K562 (cell line): ENCODE data around the gene SRP72. TPM values are rescaled to one million over a fixed set of nuclear protein-coding genes. Genes with fewer than 3 reads are reported as not detected.

Experiments
- HCFC1 ChIP-seq: IDR thresholded peaks from 2 replicates; pipeline ENCODE4 v1.6.1; 2012; ENCODE audit warnings: low read depth, low read length, improper control_type of control experiment
- KDM5B ChIP-seq: fragments of 200-600 bp; sonication (generic); IDR thresholded peaks from 2 replicates; pipeline ENCODE4 v1.6.1; 2012; ENCODE audit warnings: low read depth, mild to moderate bottlenecking, moderate library complexity, low read length, control low read depth, inconsistent platforms; ENCODE audit not compliant: insufficient replicate concordance
- MCM3 ChIP-seq: fragments of 450-650 bp; IDR thresholded peaks from 2 replicates; pipeline ENCODE4 v1.6.1; 2016
- NELFE ChIP-seq: IDR thresholded peaks from 2 replicates; pipeline ENCODE4 v1.6.1; 2011; ENCODE audit warnings: mild to moderate bottlenecking; ENCODE audit not compliant: insufficient read depth, insufficient read length
- NFRKB ChIP-seq: fragments of 450-650 bp; IDR thresholded peaks from 2 replicates; pipeline ENCODE4 v1.6.1; 2016; ENCODE audit warnings: low read depth
- RBFOX2 ChIP-seq: fragments of 200-400 bp; formaldehyde crosslinking; IDR thresholded peaks from 2 replicates; pipeline ENCODE4 v1.6.1; 2017; ENCODE audit warnings: low read depth, mild to moderate bottlenecking, low read length, moderate library complexity
- THRAP3 ChIP-seq: fragments of 450-650 bp; IDR thresholded peaks from 2 replicates; pipeline ENCODE4 v1.6.1; 2016; ENCODE audit warnings: mild to moderate bottlenecking, inconsistent platforms, borderline replicate concordance
- polyA plus RNA-seq, 8 experiments: library from polyadenylated mRNA; depleted of rRNA in 4 of 8; stranded (reverse) in 5 of 8; unstranded in 3 of 8; fragments of >200 nt; fragmentation: Nextera tagmentation in 2 of 8; fragmentation: Illumina TruSeq in 1 of 8; extraction: Ambion mirVana in 2 of 8; extraction: Trizol in 1 of 8; gene quantifications; 2 replicates each; pipeline versions ENCODE4 v1.2.1 to v1.2.3, GENCODE V29; 2011 to 2014; ENCODE audit warnings: inconsistent platforms in 1 of 8, missing spikeins in 1 of 8
- total RNA-seq, 7 experiments: library from RNA; depleted of rRNA in 6 of 7; stranded (reverse); fragments of >200 nt in 6 of 7; fragmentation: Illumina TruSeq in 2 of 7; extraction: Trizol in 2 of 7; gene quantifications; 2 replicates each; pipeline versions ENCODE4 v1.2.1 to v1.2.3, GENCODE V29; 2011 to 2021; ENCODE audit warnings: low replicate concordance in 1 of 7
- TF ChIP-seq, protein P1 (sequence below): fragments of 250-450 bp; sonication (Bioruptor Pico); IDR thresholded peaks from 2 replicates; pipeline ENCODE4 v1.4.0; 2020; ENCODE audit warnings: mild to moderate bottlenecking
- TF ChIP-seq, protein P2 (sequence below): fragments of 250-450 bp; sonication (Bioruptor Pico); IDR thresholded peaks from 2 replicates; pipeline ENCODE4 v1.5.0; 2022; ENCODE audit warnings: mild to moderate bottlenecking
- TF ChIP-seq, protein P3 (sequence below), 2 experiments: IDR thresholded peaks in 1 of 2; conservative IDR thresholded peaks in 1 of 2; 2 replicates each; pipeline ENCODE4 v1.6.1; 2016; ENCODE audit warnings: low read depth in 2 of 2, mild to moderate bottlenecking in 1 of 2, missing compliant biosample characterization in 1 of 2, missing genetic modification characterization in 1 of 2, moderate library complexity in 1 of 2
- TF ChIP-seq, protein P4 (sequence below): fragments of 450-650 bp; IDR thresholded peaks from 2 replicates; pipeline ENCODE4 v1.6.1; 2014; ENCODE audit warnings: low read depth, mild to moderate bottlenecking, moderate library complexity, borderline replicate concordance
- TF ChIP-seq, protein P5 (sequence below): fragments of 450-650 bp; formaldehyde crosslinking; IDR thresholded peaks from 2 replicates; pipeline ENCODE4 v1.4.0; 2022; ENCODE audit warnings: mild to moderate bottlenecking, moderate library complexity
- TF ChIP-seq, protein P6 (sequence below): fragments of 250-450 bp; sonication (Bioruptor Pico); IDR thresholded peaks from 2 replicates; pipeline ENCODE4 v1.8.0; 2022; ENCODE audit warnings: moderate library complexity, mild to moderate bottlenecking, inconsistent platforms
- TF ChIP-seq, protein P7 (sequence below): fragments of 250-450 bp; sonication (Bioruptor Pico); IDR thresholded peaks from 2 replicates; pipeline ENCODE4 v1.4.0; 2020; ENCODE audit warnings: mild to moderate bottlenecking, moderate library complexity

Gene SRP72
- total and polyA plus RNA-seq, 9 of the 15 experiments (the other 6 are each of a cell fraction or from before 2014, with no cell fraction given) = 124 to 341 (median 202) TPM

DNA sequence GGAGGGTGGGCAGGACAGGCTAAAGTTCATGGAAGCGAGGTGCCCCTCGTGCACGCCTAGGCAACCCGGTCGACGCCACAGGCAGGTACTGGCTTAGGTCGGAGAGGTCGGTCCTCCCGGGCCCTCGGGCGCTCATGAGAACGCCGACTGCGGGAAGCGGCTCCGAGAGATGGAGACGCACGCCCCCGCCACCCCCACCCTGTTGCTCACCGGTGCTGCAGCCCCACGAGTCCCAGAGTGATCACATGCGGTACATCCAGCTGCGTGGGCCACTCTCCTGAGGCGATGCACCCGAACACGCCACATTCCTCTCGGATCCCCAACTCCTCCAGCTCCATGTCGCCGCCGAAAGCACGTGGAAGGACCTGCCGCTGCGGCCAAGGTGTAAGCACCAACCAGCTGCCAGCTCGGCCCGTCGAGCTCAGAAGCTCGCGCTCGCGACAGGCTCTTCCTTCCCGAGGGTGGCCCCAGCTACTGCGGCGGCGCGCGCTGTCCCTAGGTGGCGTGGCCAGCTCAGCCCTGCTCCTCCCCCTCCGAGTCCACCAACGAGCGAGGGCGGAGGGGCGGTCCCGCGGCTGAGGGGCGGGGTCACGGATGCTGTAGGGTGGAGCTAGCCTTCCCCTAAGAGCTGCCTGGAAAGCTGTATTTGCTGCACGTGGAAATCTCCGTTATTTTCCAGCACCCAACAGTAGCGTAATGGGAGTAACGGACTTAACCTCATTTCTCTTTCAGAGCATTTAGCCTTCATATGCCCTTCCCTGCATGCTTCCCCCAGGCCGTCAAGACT is 32.1 kb upstream of the SRP72 start, which contains the start of gene PPAT (continued):
- TF ChIP-seq, protein P1, sequence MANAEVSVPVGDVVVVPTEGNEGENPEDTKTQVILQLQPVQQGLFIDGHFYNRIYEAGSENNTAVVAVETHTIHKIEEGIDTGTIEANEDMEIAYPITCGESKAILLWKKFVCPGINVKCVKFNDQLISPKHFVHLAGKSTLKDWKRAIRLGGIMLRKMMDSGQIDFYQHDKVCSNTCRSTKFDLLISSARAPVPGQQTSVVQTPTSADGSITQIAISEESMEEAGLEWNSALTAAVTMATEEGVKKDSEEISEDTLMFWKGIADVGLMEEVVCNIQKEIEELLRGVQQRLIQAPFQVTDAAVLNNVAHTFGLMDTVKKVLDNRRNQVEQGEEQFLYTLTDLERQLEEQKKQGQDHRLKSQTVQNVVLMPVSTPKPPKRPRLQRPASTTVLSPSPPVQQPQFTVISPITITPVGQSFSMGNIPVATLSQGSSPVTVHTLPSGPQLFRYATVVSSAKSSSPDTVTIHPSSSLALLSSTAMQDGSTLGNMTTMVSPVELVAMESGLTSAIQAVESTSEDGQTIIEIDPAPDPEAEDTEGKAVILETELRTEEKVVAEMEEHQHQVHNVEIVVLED (CRISPR knock-in tag) = no peak; the same call in 1 of the 2 replicates
- TF ChIP-seq KDM5B (no peak), THRAP3 (no peak), HCFC1 (no peak), NELFE (no peak), MCM3 (no peak), RBFOX2 (peak; percentile 85), NFRKB (no peak)
- TF ChIP-seq, protein P2, sequence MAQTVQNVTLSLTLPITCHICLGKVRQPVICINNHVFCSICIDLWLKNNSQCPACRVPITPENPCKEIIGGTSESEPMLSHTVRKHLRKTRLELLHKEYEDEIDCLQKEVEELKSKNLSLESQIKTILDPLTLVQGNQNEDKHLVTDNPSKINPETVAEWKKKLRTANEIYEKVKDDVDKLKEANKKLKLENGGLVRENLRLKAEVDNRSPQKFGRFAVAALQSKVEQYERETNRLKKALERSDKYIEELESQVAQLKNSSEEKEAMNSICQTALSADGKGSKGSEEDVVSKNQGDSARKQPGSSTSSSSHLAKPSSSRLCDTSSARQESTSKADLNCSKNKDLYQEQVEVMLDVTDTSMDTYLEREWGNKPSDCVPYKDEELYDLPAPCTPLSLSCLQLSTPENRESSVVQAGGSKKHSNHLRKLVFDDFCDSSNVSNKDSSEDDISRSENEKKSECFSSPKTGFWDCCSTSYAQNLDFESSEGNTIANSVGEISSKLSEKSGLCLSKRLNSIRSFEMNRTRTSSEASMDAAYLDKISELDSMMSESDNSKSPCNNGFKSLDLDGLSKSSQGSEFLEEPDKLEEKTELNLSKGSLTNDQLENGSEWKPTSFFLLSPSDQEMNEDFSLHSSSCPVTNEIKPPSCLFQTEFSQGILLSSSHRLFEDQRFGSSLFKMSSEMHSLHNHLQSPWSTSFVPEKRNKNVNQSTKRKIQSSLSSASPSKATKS (CRISPR knock-in tag) = no peak
- TF ChIP-seq, protein P3, sequence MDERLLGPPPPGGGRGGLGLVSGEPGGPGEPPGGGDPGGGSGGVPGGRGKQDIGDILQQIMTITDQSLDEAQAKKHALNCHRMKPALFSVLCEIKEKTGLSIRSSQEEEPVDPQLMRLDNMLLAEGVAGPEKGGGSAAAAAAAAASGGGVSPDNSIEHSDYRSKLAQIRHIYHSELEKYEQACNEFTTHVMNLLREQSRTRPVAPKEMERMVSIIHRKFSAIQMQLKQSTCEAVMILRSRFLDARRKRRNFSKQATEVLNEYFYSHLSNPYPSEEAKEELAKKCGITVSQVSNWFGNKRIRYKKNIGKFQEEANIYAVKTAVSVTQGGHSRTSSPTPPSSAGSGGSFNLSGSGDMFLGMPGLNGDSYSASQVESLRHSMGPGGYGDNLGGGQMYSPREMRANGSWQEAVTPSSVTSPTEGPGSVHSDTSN (CRISPR knock-in tag; IDR thresholded peaks at IDR 0.05; ENCODE audit: low read depth) = no peak
- TF ChIP-seq, protein P3 (tag; conservative IDR thresholded peaks at IDR 0.05; ENCODE audit: low read depth) = no peak
- TF ChIP-seq, protein P4, sequence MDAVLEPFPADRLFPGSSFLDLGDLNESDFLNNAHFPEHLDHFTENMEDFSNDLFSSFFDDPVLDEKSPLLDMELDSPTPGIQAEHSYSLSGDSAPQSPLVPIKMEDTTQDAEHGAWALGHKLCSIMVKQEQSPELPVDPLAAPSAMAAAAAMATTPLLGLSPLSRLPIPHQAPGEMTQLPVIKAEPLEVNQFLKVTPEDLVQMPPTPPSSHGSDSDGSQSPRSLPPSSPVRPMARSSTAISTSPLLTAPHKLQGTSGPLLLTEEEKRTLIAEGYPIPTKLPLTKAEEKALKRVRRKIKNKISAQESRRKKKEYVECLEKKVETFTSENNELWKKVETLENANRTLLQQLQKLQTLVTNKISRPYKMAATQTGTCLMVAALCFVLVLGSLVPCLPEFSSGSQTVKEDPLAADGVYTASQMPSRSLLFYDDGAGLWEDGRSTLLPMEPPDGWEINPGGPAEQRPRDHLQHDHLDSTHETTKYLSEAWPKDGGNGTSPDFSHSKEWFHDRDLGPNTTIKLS = peak; percentile 51; the same call in 1 of the 2 replicates
- TF ChIP-seq, protein P5, sequence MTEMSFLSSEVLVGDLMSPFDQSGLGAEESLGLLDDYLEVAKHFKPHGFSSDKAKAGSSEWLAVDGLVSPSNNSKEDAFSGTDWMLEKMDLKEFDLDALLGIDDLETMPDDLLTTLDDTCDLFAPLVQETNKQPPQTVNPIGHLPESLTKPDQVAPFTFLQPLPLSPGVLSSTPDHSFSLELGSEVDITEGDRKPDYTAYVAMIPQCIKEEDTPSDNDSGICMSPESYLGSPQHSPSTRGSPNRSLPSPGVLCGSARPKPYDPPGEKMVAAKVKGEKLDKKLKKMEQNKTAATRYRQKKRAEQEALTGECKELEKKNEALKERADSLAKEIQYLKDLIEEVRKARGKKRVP (CRISPR knock-in tag) = no peak
- TF ChIP-seq, protein P6, sequence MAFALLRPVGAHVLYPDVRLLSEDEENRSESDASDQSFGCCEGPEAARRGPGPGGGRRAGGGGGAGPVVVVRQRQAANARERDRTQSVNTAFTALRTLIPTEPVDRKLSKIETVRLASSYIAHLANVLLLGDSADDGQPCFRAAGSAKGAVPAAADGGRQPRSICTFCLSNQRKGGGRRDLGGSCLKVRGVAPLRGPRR (CRISPR knock-in tag) = no peak
- TF ChIP-seq, protein P7, sequence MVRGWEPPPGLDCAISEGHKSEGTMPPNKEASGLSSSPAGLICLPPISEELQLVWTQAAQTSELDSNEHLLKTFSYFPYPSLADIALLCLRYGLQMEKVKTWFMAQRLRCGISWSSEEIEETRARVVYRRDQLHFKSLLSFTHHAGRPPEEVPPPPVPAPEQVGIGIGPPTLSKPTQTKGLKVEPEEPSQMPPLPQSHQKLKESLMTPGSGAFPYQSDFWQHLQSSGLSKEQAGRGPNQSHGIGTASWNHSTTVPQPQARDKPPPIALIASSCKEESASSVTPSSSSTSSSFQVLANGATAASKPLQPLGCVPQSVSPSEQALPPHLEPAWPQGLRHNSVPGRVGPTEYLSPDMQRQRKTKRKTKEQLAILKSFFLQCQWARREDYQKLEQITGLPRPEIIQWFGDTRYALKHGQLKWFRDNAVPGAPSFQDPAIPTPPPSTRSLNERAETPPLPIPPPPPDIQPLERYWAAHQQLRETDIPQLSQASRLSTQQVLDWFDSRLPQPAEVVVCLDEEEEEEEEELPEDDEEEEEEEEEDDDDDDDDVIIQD = no peak
